Germinal center (tissue), 1 donor: Measurements from ENCODE around the gene ADRA2B.
"Not testable (repeated sequence)": the region's sequence is repeated elsewhere in the genome, so short reads cannot be mapped to it uniquely, and the experiment has no call there.

ENCODE experiments used
- DNase-seq: peaks from one replicate; pipeline ENCODE4 v3.0.0; 2012; ENCODE audit warnings: mixed read lengths, low spot score

ADRA2B gene

DNA sequence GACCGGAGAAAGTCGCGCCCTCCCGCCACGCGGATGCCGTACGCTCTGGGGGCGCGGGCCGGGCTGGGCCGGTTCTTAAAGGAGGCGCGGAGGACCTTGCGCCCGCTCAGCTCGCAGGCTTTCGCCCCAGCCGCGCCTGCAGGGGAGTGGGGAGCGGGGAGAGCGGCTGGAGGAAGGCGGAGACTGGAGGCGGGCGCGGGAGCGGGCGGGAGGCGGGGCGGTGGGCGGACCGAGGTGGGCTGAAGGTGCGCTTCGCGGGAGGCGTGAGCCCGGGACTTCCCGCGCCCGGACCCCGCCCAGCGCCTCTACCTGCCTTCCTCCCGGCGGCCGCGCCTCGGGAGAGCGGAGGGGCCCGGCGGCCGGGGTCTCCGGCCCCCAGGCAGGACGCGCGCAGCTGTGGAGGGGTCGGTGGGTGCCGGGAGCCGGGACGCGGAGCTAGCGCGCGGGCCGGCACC is at the start of gene ADRA2B:
Gene ADRA2B, minus strand, starts transcription at position 148 of the 455 bp plus-strand sequence. CDS start 422 bp downstream, outside the sequence.
- DNase-seq, result peak; percentile 84

DNA sequence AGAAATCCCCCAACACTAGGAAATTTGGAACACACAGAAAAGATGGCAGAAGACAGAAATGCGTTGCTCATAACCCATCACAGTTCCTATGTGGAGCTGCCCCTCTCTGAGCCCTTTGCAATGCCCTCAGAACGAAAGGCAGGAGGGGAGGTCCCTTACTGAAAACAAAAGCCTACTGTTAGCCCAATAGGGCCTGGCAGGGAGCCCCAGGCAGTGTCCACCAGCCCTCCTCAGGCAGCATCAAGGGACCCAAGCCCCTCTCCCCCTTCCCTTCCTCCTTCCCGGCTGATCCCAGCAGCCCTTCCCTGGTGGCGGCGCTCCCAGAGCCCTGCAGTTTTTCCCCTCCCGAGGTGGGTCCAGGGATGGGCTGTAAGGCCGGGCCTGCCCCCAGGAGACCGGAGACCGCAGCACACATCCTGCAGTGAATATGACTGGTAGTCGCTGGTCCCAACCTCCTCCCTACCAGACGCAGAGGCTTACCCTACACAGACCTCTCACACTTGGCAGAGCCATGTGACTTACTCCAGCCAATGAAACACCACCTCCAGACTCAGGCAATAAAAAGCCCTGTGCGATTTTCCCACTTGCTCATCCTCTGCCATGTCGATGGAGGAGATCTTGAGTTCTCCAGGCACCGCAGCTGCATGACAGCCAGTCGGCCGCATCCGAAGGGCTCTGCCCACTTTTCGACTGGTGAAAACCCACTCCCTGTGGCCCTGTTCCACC is 48.3 kb upstream of the ADRA2B start:
- DNase-seq, result peak; percentile 90

DNA sequence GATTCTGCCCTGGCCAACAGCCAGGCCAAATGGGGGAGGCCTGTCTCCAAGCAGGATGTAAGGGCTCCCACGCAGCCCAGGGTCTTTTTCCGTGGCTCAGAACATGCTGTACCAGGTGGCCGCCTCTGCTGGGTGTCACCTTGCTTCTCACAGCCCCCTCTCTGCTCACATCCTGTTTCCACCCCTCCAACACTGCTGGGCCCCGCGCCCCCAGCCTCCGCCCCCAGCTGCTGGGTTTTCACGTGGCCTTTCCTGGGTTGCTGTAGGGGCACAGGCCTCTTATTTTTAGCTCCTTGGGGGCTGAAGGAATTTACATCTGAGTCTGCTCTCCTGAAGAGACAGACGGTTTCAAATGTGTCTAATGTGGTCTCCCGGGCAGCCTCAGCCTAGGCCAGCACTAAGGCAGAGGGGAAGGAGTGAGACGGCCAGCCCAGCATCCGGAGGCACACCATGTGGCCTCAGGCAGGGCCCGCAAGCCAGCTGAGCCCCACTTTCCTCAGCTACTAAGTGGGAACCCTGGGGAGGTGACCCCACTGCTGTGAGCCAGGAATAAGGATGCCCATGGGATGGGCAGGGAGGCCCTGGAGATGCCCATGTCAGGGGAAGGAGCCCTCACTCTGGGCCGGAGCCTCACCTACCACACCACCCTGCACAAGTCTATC is 47.5 kb upstream of the ADRA2B start:
- peak; percentile 86 for DNase-seq

DNA sequence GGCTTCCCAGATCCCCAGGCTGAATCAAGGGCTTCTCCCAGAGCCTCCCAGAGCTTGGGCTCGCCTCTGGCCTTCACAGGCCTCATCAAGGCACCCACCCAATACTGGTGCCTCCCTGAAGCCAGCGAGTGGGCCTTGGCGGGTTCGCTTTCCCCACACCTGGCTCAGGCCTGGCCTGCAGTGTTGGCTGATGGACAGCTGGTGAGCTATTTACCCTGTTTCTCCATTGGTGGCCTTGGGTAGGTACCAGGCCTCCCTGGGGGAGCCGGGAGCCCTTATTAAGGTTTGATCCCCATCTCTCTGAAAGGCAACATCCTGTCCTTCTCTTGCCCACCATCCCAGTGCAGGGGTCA is 47.0 kb upstream of the ADRA2B start:
- DNase-seq, result no peak

DNA sequence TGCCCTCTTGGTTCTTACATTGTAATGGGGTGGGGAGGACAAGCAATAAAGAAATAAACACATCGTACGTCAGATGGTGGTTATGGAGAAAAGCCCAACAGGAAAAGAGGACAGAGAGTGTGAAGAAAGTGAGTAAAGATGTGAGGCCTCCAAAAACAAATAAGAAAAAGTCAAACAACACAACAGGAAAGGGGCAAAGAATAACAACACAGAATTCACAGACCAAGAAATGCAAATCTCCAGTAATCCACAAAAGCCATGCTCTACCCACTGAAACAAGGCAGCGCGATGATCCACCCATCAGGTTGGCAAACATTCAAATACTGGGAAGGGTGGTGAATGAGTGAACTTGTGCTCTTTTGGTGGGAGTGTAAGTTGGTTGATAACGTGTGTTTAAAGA is 45.5 kb upstream of the ADRA2B start:
- DNase-seq, result no peak

DNA sequence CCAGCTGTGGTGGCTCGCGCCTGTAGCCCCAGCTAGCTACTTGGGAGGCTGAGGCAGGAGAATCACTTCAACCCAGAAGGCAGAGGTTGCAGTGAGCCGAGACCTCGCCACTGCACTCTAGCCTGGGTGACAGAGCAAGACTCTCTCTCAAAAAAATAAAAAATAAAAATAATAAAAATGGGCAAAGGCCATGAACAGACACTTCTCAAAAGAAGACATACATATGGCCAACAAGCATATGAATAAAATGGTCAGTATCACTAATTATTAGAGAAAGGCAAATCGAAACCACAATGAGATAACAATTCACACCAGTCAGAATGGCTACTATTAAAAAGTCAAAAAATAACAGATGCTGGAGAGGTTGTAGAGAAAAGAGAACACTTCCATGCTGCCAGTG is 44.0 kb upstream of the ADRA2B start:
- DNase-seq, result not testable (repeated sequence)

DNA sequence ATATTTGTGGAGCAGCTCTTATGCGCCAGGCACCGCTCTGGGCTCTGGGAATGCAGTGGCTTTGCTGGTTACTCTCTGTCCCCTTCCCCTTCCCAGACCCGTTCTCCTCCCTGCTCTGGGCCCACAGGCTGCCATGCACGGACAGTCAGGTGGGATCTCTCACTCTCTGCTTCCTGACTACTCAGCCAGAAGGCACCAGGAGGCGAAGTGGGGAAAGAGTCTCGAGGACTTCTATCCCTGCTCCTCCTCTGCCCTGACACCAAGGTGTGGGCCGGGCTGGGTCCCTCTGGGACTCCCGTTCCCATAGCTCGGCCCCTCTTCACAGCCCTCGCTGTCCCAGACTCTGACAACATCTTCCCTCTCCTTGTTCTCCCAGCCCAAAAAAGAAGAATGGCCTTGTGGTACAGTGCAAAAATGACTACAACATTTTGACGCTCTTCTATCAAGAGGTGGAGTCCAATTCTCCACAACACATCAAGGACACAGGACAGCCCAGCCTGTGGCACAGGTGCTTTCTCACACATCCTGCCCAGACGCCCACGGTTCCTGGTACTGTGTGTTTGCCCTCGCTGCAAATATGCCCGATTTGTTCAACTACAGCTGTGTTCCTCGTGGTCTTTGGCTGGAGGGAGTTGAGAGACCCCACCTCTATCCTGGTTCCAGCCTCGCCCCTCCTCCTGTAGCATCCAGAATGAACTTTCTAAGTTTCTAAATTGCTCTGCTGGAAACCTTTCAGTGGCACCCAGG is 42.9 kb upstream of the ADRA2B start:
- DNase-seq, result peak; percentile 33

DNA sequence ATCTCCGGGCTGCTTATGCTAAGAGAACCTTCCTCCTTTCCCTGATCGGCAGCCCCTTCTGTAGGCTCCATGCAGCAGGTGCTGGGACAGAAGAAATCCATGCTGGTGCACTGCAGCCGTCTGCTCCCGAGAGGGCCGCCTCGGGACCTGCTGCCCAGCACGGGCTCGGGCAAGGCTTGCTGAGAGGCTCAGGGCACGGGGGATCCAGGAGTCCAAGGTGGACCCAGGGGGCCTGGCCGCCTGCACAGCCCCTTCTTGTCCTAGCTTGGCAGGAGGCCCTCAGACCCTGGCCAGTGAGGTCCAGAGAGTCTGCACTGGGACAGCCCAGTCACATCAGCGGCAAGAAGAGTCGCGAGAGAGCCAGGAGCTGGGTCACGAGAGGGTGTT is 42.2 kb upstream of the ADRA2B start:
- no peak for DNase-seq

DNA sequence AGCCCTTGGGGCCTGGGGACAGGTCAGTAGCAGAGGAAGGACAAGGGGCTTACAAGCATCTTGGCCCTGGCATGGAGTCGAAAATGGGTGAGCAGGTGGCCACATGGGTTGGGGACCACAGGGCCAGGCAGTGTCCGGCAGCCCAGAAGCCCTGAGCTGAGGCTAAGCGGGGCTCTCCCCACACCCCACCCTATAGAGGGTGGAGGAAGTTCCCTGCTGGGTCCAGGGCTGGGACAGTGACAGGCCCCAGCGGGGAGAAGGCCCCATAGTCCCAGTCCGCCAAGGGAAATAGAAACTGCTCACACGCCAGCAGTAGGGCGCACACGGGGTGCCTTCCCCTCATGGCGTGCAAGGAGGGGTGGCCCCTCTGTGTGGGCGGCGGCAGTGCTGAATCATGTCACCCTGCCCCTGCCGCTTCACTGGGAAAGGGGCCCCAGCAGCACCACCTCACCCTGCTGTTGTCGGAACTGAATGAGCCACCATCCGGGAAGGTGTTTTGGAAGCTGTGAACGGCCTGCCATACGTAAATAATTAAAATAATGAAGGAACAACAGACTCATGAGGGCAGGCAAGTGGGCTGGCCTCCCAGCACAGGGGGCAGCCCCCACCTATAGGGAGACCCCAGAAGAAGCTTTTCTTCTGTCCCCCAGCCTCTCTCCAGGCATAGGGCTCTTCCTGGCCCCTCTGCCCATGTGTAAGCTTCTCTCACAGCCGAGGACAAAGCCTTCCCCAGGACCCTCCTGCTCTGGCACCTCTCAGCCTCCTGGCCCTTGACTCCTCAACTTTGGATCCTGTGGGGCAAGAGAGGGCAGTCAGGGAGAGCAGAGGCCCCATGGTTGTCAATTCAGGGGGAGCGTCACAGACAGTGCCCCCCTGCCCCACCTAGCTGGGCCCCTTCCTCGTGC is 41.5 kb upstream of the ADRA2B start:
- peak; percentile 68 for DNase-seq

DNA sequence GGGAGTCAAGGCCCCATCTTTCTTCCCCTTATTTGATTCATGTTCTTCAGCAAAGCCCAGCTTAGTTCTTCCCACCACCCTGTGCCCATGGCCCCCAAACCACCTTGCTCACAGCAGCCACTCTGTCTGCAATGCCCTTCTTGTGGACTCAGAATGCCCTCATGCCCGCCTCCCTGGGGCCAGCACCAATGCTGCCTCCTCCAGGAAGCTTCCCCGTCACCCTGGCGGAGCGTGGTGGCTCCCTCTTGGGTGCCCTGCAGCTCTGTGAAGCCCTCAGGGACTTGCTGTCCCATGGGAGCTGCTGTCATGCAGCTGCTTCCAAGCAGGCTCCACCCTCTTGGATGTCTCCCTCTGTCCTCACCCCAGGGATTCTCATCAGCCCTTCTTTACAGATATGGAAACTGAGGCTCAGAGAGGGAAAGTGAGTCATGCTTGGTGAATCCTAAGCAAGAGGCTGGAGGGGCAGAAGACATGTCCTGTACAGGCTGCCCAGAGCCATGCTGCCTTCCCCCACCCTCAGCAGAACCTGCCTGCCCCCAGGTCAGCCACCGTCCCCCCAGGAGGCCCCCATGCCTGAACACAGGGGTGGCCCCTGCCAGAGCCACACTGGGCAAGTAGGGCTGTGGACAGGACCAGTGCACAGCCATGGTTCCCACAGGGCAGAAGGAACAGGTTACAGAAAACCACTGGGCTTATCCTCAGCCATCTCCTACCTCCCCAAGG is 40.7 kb upstream of the ADRA2B start:
- peak; percentile 81 for DNase-seq

DNA sequence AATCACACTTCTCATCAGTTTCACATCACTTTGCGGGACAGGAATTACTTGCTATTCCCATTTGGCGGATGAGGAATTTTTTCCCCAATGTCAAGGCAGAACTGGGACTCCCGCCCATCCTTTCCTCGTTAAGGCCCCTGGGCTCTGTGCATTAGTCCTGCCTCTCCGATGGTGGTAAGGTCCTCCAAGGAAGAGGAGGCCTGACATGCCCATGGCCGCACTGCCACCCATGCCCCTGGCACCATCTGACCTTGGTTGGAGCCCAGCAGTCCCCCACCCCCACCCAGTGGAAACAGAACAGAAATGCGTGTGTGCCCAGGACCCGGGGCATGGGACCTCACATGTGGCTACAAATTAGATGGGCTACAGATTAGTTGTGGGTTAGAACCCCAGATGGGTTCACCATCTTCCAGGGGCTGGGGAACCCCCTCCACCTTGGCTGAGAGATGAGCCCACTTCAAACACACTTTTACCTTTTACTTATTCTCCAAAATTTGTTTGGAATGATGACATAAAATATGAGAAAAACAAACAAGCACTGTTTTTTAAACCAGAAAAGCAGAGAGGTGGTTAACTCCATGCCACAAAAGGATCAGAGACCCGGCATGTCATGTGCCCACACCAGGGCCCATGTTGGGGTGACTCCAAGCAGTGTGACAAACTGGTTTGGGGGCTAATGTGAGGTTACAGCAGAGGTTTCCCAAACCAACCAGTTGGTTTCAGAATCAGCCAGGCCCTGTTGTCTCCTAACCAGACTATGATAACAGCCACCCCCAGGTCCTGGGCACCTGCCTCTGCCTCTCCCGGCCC is 39.8 kb upstream of the ADRA2B start:
- DNase-seq, result peak; percentile 12

DNA sequence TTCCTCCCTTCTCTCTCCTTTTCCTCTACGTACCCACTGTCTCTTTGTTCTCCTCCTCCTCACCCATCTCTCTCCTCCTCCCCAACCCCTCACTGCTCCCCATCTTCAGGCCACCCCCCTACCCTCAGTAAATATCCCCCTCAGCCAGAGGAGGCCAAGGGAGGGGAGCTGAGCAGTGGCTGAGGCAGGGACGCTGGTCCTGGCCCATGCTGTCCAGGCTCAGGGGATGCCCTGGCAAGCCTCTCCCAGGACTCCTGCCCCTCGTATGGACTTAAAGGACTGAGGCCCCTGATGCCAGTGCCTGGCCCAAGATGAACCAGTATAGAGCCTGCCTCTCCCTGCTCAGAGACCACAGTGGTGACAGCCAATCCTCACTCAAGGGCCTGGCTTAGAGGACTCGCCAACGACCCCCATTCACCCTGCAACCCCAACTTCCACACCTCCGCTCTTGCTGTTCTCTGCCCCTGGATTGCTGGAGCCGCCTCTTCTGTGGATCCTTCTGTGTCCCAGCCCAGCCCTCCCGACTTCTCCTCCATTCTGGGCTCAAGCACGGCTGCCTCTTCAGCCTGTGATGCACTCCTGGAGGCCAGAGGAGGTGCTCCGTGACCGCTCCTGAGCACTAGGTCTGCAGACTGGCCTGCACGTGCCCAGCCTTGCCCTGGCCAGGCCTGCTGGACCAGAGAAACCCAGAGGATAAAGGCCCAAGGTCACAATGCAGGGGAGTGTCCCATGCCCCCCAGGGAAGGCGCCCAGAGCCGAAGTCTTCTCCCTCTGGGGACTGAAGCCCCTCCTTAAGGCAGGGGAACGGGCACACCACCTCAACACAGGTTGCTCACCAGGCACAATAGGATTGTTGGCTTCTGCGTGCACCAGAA is 38.4 kb upstream of the ADRA2B start:
- DNase-seq, result no peak

DNA sequence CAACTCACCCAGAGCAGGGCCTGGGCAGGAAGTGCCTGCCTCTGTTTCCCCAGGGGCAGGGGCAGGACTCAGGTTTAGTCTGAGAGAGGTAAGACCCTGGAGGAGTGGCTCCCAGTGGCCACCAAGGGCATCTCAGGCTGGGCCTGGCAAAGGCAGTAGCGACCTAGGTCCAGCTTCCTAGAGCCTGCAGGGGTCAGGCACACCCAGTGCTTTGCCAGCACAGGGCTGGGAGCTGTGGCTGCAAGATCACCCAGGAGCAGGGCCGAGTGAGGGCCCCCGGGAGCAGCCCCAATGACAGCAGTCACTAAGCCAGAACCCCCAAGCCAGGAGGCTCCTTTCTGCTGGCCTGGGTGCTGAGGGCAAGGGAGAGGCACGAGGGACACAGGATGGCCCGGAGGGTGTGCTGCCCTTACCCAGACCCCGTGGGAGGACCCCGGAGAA is 37.6 kb upstream of the ADRA2B start:
- DNase-seq, result no peak

DNA sequence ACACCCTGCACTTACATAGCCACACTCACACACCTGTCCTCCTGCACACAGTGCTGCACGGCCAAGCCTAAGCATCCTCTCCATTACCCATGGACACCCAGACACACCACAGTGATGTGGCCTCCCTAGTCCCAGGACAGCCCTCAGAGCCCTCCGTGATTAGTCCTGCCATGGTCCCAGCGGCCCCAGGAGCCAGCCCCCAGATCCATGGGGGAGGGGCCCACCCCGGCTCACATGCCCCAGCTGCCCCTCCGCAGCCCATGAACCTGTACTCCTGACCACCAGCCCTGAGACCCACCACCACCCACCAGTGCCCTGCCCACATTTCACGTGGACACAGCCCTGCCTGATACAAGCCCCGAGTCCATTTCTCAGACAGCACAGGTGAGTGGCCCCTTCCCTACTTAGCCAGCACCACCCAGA is 36.9 kb upstream of the ADRA2B start:
- no peak for DNase-seq

DNA sequence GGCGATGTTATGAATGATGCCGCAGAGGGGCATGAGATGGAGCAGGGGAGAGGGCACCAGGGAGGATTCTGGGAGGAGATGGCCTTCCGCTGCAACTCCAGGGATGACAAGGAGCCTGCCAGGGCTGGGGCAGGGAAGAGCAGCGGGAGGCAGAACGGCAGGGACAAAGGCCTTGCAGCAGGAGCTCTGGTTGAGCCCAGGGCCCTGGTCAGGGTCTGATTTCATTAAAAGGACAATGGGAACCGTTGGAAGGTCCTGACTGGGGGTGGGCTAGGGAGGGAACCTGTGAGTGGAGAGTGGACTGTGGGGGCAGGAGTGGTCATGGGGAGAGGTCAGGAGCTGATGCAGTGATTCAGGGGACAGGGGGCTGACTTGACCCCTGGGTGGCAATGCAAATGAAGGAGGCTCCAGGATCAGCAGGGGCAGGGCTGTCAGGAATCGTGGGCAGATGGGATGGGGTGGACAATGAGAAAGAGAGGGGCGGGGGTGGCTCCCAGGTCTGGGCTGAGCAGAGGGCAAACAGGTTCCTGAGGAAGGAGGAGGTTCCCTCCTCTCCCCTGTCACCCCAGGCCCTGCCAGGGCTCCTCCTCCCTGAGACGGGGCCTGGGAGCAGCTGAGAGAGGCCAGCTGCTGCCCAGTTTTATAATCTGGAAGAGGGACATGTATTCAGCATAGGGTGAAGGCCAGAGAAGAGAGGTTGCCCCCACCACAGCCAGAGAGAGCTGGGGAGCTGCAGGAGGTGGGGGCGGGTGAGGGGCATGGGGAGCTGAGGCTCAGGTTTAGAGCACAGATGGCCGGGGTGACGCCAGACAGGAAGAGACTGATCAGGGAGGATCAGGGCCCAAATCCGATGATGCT is 36.2 kb upstream of the ADRA2B start:
- DNase-seq, result no peak

DNA sequence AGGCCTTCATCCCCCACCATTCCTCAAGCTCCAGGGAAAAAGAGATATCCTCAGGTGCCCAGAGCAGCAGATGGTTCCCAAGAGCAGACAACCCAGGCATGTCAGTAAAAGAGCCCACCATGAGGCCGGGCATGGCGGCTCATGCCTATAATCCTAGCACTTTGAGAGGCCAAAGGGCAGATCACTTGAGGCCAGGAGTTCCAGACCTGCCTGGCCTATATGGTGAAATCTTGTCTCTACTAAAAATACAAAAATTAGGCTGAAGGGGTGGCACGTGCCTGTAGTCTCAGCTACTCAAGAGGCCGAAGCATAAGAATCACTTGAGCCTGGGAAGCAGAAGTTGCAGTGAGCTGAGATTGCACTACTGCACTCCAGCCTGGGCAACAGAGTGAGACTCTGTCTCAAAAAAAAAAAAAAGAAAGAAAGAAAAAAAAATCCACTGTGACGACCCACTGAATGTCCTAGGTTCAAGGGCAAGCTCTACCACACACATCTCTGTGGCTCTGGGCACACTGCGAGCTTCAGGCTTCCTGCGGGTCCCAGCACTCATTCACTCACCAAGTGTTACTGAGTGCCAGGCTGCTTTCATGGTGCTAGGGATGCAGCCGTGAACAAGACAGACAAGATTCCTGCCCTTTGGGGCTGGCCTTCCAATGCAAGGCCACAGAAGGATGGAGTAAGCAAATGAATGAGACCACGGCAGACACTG is 35.4 kb upstream of the ADRA2B start:
- DNase-seq, result no peak

DNA sequence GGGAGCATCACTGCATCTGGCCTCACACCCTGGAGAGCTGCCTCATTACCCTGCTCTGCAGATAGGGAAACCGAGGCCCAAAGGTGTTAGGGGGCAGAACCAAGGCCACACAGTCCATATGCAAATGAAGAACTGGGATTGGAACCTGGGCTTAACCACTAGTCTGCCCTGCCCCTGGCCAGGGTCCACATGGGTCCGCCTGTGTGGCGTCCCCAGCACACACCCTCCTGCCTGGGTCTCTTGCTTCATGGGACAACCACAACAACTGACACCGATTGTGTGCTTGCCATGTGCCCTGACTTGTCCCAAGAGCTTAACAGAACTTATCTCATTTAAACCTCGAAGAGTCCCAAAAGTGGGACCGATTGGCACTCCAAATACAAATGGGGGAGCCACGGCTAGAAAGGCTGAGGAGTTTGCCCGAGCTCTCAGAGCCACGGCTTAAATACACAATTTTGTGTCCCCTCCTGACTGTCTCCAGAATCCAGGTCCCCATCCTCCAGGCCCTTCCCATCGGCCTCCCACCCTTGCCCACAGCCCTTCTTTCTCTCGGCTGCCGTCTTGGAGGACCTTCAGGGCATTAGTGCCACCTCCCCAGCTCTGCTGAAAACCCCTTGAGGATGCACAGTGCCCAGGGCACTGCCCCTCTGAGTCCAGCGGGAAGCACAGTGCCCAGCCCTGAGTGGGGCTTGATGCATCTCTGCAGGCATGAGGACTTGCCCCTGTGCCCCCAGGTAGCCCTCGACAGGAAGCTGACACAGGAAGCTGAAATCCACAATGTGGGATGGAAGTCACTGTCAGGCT is 34.6 kb upstream of the ADRA2B start:
- no peak for DNase-seq
